GM23248 (cell line): ENCODE results near the gene COG5. TPM values are rescaled to one million over a fixed set of nuclear protein-coding genes. Genes with fewer than 3 reads are reported as not detected.

ENCODE experiments used
- DNase-seq: peaks from one replicate; pipeline ENCODE4 v3.0.0-alpha.2; 2015
- H2AFZ ChIP-seq: fragments of 200-600 bp; sonication (generic); 2 replicates; pipeline ENCODE4 v1.6.1; 2016; ENCODE audit warnings: antibody characterized with exemption
- H3F3A ChIP-seq: fragments of 200-600 bp; sonication (generic); 2 replicates; pipeline ENCODE4 v1.6.1; 2016; ENCODE audit warnings: mild to moderate bottlenecking, antibody characterized with exemption, mixed run types; ENCODE audit not compliant: insufficient read depth
- H3K27ac ChIP-seq: fragments of 200-600 bp; sonication (generic); 2 replicates; pipeline ENCODE4 v1.5.1; 2016; ENCODE audit warnings: mild to moderate bottlenecking
- H3K27me3 ChIP-seq: fragments of 200-600 bp; sonication (generic); replicated peaks from 2 replicates; pipeline ENCODE4 v1.6.1; 2016; ENCODE audit warnings: mild to moderate bottlenecking; ENCODE audit not compliant: insufficient read depth
- H3K36me3 ChIP-seq: fragments of 200-600 bp; sonication (generic); 2 replicates; pipeline ENCODE4 v1.6.1; 2016; ENCODE audit warnings: low read depth, mild to moderate bottlenecking
- H3K4me1 ChIP-seq: fragments of 200-600 bp; sonication (generic); 2 replicates; pipeline ENCODE4 v1.6.1; 2016; ENCODE audit warnings: mild to moderate bottlenecking; ENCODE audit not compliant: insufficient read depth
- H3K4me2 ChIP-seq: fragments of 200-600 bp; sonication (generic); one replicate; pipeline ENCODE4 v1.6.1; 2016; ENCODE audit warnings: mild to moderate bottlenecking; ENCODE audit not compliant: unreplicated experiment
- H3K4me3 ChIP-seq: fragments of 200-600 bp; sonication (generic); 2 replicates; pipeline ENCODE4 v1.5.1; 2016; ENCODE audit warnings: mild to moderate bottlenecking
- H3K79me2 ChIP-seq: fragments of 200-600 bp; sonication (generic); 2 replicates; pipeline ENCODE4 v1.6.1; 2016; ENCODE audit warnings: mild to moderate bottlenecking; ENCODE audit not compliant: insufficient read depth
- H3K9ac ChIP-seq: fragments of 200-600 bp; sonication (generic); 2 replicates; pipeline ENCODE4 v1.6.1; 2016; ENCODE audit warnings: mild to moderate bottlenecking
- H3K9me2 ChIP-seq: fragments of 200-600 bp; sonication (generic); 2 replicates; pipeline ENCODE4 v1.6.1; 2016; ENCODE audit warnings: mixed run types, mild to moderate bottlenecking, moderate library complexity; ENCODE audit not compliant: insufficient read depth
- H3K9me3 ChIP-seq: fragments of 200-600 bp; sonication (generic); one replicate; pipeline ENCODE4 v1.6.1; 2017; ENCODE audit warnings: low read depth
- H4K20me1 ChIP-seq: fragments of 200-600 bp; sonication (generic); 2 replicates; pipeline ENCODE4 v1.6.0; 2016; ENCODE audit not compliant: insufficient read depth
- EZH2 ChIP-seq: fragments of 200-600 bp; sonication (generic); IDR thresholded peaks from 2 replicates; pipeline ENCODE4 v1.6.1; 2018; ENCODE audit warnings: antibody characterized with exemption, mild to moderate bottlenecking; ENCODE audit not compliant: insufficient read depth, poor library complexity, severe bottlenecking
- EZH2phosphoT487 ChIP-seq: fragments of 200-600 bp; sonication (generic); IDR thresholded peaks from 2 replicates; pipeline ENCODE4 v1.6.1; 2018; ENCODE audit warnings: antibody characterized with exemption, moderate library complexity, mild to moderate bottlenecking, low read depth; ENCODE audit not compliant: insufficient read depth
- WGBS, 2 experiments: methylation state at CpG; one replicate each; pipeline ENCODE4 v1.1.6; 2015 to 2017; ENCODE audit warnings: low lambda C conversion rate in 2 of 2, low coverage in 1 of 2; ENCODE audit errors: missing lambda C conversion rate in 2 of 2; 5-methylcytosine and 5-hydroxymethylcytosine counted together
- in situ Hi-C: fragments of 300-500 bp; cut with MboI; formaldehyde crosslinking; loops from 2 replicates; pipeline ENCODE4 v1.15.0; 2020
- polyA plus RNA-seq: library from polyadenylated mRNA; unstranded; fragments of >200 nt; fragmentation: Nextera tagmentation; extraction: Ambion mirVana; gene quantifications from 2 replicates; pipeline ENCODE4 v1.2.1, GENCODE V29; 2016
- total RNA-seq: library from RNA; depleted of rRNA; stranded (reverse); fragments of >200 nt; shearing (Covaris generic); gene quantifications from 2 replicates; pipeline ENCODE4 v1.2.3, GENCODE V29; 2014

The COG5 gene
- total and polyA plus RNA-seq, 2 experiments from 2014 or later = 20.7 to 26.0 TPM

GRCh38 chr7:107584716-107585115 is 21.0 kb upstream of the COG5 start:
- TF ChIP-seq EZH2phosphoT487 (no peak), EZH2 (no peak)
- Histone ChIP-seq H4K20me1 (no peaks in the 10 kb centered on the region), H3K9me2 (no peaks in the 10 kb centered on the region), H3K9me3 (no peaks in the 10 kb centered on the region), H3K36me3 (peaks cover 16% of the 10 kb centered on the region), H3K79me2 (peaks cover 79% of the 10 kb centered on the region), H2AFZ (no peak overlapping the region), H3K9ac (no peak overlapping the region), H3K4me3 (no peak overlapping the region), H3K4me2 (no peak overlapping the region), H3K27me3 (no peaks in the 10 kb centered on the region), H3F3A (0 out of 2 replicates have a peak, but pooled peaks cover 6% of the 10 kb centered on the region), H3K4me1 (peaks cover 18% of the 10 kb centered on the region), H3K27ac (no peak overlapping the region)
- WGBS, 2 experiments = 73 to 76% methylated on average over 2 of the region's 2 CpGs
- in situ Hi-C loops = no loop called here
- no peak for DNase-seq

- H3K4me3 ChIP-seq = peak overlapping the region; percentile 98; the same call in 1 of the 2 replicates
- peaks cover 16% of the 10 kb centered on the region for H3K36me3 ChIP-seq
- no peak overlapping the region for H3K27ac ChIP-seq
- H4K20me1 ChIP-seq = no peaks in the 10 kb centered on the region
- 0 out of 2 replicates have a peak, but pooled peaks cover 6% of the 10 kb centered on the region for H3F3A ChIP-seq
- no peak for TF ChIP-seq EZH2
- TF ChIP-seq EZH2phosphoT487 = no peak
- H3K4me1 ChIP-seq = peaks cover 18% of the 10 kb centered on the region
- no peaks in the 10 kb centered on the region for H3K9me3 ChIP-seq
- no peak overlapping the region for H3K9ac ChIP-seq
- in situ Hi-C loops = no loop called here
- DNase-seq = peak; percentile 17
- peak overlapping the region; percentile 96 for H3K4me2 ChIP-seq
- H3K9me2 ChIP-seq = no peaks in the 10 kb centered on the region
- peaks cover 87% of the 10 kb centered on the region for H3K79me2 ChIP-seq
- H3K27me3 ChIP-seq = no peaks in the 10 kb centered on the region
- WGBS, 2 experiments = 79 to 82% methylated on average over 2 of the region's 2 CpGs
- no peak overlapping the region for H2AFZ ChIP-seq
These were observed 19.2 kb upstream of the COG5 start for GRCh38 chr7:107582875-107583274.

GRCh38 chr7:107581387-107582013 is 17.8 kb upstream of the COG5 start:
- peak overlapping the region; percentile 98 for H3K4me3 ChIP-seq
- H3K36me3 ChIP-seq = peaks cover 14% of the 10 kb centered on the region
- WGBS, 2 experiments = 49 to 50% methylated on average over 5 of the region's 5 CpGs
- H3K9ac ChIP-seq = peak overlapping the region; percentile 94
- no peaks in the 10 kb centered on the region for H3K9me3 ChIP-seq
- peaks cover 18% of the 10 kb centered on the region for H3K4me1 ChIP-seq
- TF ChIP-seq EZH2 (no peak), EZH2phosphoT487 (no peak)
- H3K9me2 ChIP-seq = no peaks in the 10 kb centered on the region
- no peaks in the 10 kb centered on the region for H3K27me3 ChIP-seq
- H3K79me2 ChIP-seq = peaks cover 75% of the 10 kb centered on the region
- in situ Hi-C loops = no loop called here
- no peaks in the 10 kb centered on the region for H4K20me1 ChIP-seq
- peak; percentile 24 for DNase-seq
- peak overlapping the region; percentile 96 for H3K4me2 ChIP-seq
- H2AFZ ChIP-seq = 0 out of 2 replicates have a peak overlapping the region, but pooled peaks have one; percentile 99
- H3F3A ChIP-seq = no peaks in the 10 kb centered on the region
- no peak overlapping the region for H3K27ac ChIP-seq

- in situ Hi-C loops = no loop called here
- Histone ChIP-seq H3K4me1 (peaks cover 18% of the 10 kb centered on the region), H3K4me3 (peak overlapping the region; percentile 98), H3K27me3 (no peaks in the 10 kb centered on the region), H4K20me1 (no peaks in the 10 kb centered on the region), H3K9me3 (no peaks in the 10 kb centered on the region), H3K9me2 (no peaks in the 10 kb centered on the region), H3K9ac (peak overlapping the region; percentile 94), H3K27ac (peak overlapping the region; percentile 75), H2AFZ (peak overlapping the region; percentile 99), H3K36me3 (peaks cover 14% of the 10 kb centered on the region), H3F3A (no peaks in the 10 kb centered on the region), H3K4me2 (peak overlapping the region; percentile 96), H3K79me2 (peaks cover 75% of the 10 kb centered on the region)
- no peak for TF ChIP-seq EZH2phosphoT487
- TF ChIP-seq EZH2 = no peak
- WGBS, 2 experiments = 25 to 28% methylated on average over 10 of the region's 10 CpGs
- DNase-seq = no peak
These were observed 17.1 kb upstream of the COG5 start for GRCh38 chr7:107580716-107581383.
